Testis (tissue), 2 donors: ENCODE measurements around the gene ADAP1.

Experiments
- POLR2A ChIP-seq: fragments of 450-650 bp; IDR thresholded peaks from one replicate; pipeline ENCODE4 v1.6.1; 2017; ENCODE audit warnings: antibody characterized with exemption, mild to moderate bottlenecking, moderate library complexity
- TF ChIP-seq, protein P1 (sequence below), 3 experiments: fragments of 450-650 bp in 2 of 3; fragments of 200-600 bp in 1 of 3; sonication (generic) in 1 of 3; IDR thresholded peaks; one replicate each; pipeline ENCODE4 v1.5.1; 2016 to 2019; ENCODE audit warnings: antibody characterized with exemption in 3 of 3, mild to moderate bottlenecking in 2 of 3, moderate library complexity in 1 of 3

DNA sequence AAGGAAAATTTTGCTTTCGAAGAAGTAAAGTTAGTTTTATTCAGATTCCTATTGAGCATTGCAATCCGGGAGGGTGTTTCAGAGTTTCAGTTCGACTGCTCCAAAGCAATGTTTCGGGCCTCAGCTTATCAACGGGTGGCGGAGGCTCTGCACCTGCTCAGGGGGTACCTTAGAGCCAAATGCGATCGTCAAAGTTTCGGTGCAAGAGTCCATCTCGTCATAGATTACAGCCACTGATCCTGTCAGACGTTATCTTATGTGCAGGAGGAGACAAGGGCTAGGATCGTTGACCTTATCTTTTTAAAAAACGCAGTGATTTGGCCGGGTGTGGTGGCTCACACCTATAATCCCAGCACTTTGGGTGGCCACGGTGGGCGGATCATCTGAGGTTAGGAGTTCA lies 24.7 kb upstream of the ADAP1 start:
- TF ChIP-seq, protein P1, sequence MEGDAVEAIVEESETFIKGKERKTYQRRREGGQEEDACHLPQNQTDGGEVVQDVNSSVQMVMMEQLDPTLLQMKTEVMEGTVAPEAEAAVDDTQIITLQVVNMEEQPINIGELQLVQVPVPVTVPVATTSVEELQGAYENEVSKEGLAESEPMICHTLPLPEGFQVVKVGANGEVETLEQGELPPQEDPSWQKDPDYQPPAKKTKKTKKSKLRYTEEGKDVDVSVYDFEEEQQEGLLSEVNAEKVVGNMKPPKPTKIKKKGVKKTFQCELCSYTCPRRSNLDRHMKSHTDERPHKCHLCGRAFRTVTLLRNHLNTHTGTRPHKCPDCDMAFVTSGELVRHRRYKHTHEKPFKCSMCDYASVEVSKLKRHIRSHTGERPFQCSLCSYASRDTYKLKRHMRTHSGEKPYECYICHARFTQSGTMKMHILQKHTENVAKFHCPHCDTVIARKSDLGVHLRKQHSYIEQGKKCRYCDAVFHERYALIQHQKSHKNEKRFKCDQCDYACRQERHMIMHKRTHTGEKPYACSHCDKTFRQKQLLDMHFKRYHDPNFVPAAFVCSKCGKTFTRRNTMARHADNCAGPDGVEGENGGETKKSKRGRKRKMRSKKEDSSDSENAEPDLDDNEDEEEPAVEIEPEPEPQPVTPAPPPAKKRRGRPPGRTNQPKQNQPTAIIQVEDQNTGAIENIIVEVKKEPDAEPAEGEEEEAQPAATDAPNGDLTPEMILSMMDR (IDR thresholded peaks at IDR 0.05), result no peak
- no peak for TF ChIP-seq POLR2A
